Measurements from ENCODE around the gene METTL22. TPM values are rescaled to one million over a fixed set of nuclear protein-coding genes. Genes with fewer than 3 reads are reported as not detected.
A peak's percentile ranks its signal among the peaks of the same experiment; 100 is the strongest.

METTL22 gene
- total RNA-seq, 1 experiment from 2014 or later: 14.6 TPM

GRCh38 chr16:8679151-8679550, 57.7 kb downstream of the METTL22 start:
- no peak overlapping the region for H2AFZ ChIP-seq (ENCODE audit: low read length)
- no peak overlapping the region for H3K4me3 ChIP-seq (ENCODE audit: low read length)
- no TSS peak for BruUV-seq (replicated peaks)
- H3K9ac ChIP-seq (ENCODE audit: low read length): no peak overlapping the region
- H3K79me2 ChIP-seq (ENCODE audit: low read length): no peaks in the 10 kb centered on the region
- H3K9me3 ChIP-seq (ENCODE audit: low read length): no peaks in the 10 kb centered on the region
- ChIA-PET CTCF (no interaction called here), POLR2A (ENCODE audit: unreplicated experiment) (no interaction called here)
- no peaks in the 10 kb centered on the region for H3K27me3 ChIP-seq (ENCODE audit: low read length)
- peak overlapping the region; percentile 62 for H3K27ac ChIP-seq (ENCODE audit: low read length)
- no peaks in the 10 kb centered on the region for H3K9me2 ChIP-seq (replicated peaks; ENCODE audit: low read length)
- peak; percentile 41 for DNase-seq
- intact Hi-C loops (cut with micrococcal nuclease): no loop called here
- TF ChIP-seq EZH2phosphoT487 (IDR thresholded peaks at IDR 0.05; ENCODE audit: borderline replicate concordance, low read length) (no peak), EZH2 (IDR thresholded peaks at IDR 0.05; ENCODE audit: low read length, unreplicated experiment) (no peak), CTCF (conservative IDR thresholded peaks at IDR 0.05; ENCODE audit: low read depth, low read length) (no peak)
- peak overlapping the region; percentile 66; the same call in 1 of the 2 replicates for H3K4me2 ChIP-seq (ENCODE audit: low read length)
- H3K36me3 ChIP-seq (ENCODE audit: low read depth, low read length): no peaks in the 10 kb centered on the region
- H3K4me1 ChIP-seq (ENCODE audit: insufficient read depth, low read length): peaks cover 30% of the 10 kb centered on the region
- ATAC-seq: no peak
- H4K20me1 ChIP-seq (ENCODE audit: low read length): no peaks in the 10 kb centered on the region
- peaks cover 4% of the 10 kb centered on the region for H3F3A ChIP-seq (ENCODE audit: low read length, unreplicated experiment)

- intact Hi-C loops (cut with micrococcal nuclease): no loop called here
- ChIA-PET CTCF (interaction anchor here (0.5 kb wide), 1 partner anchor 593 kb away, joined by 3 read pairs; no protein-coding TSS in a partner anchor), POLR2A (ENCODE audit: unreplicated experiment) (no interaction called here)
- no peak overlapping the region for H3K4me2 ChIP-seq (ENCODE audit: low read length)
- no peaks in the 10 kb centered on the region for H3K9me3 ChIP-seq (ENCODE audit: low read length)
- H3K4me3 ChIP-seq (ENCODE audit: low read length): no peak overlapping the region
- ATAC-seq (no peak), DNase-seq (no peak)
- BruUV-seq (replicated peaks): no TSS peak
- H3K79me2 ChIP-seq (ENCODE audit: low read length): no peaks in the 10 kb centered on the region
- peaks cover 4% of the 10 kb centered on the region for H3F3A ChIP-seq (ENCODE audit: low read length, unreplicated experiment)
- H3K4me1 ChIP-seq (ENCODE audit: insufficient read depth, low read length): peaks cover 19% of the 10 kb centered on the region
- TF ChIP-seq EZH2 (IDR thresholded peaks at IDR 0.05; ENCODE audit: low read length, unreplicated experiment) (no peak), EZH2phosphoT487 (IDR thresholded peaks at IDR 0.05; ENCODE audit: borderline replicate concordance, low read length) (no peak), CTCF (conservative IDR thresholded peaks at IDR 0.05; ENCODE audit: low read depth, low read length) (no peak)
- no peak overlapping the region for H2AFZ ChIP-seq (ENCODE audit: low read length)
- H3K9me2 ChIP-seq (replicated peaks; ENCODE audit: low read length): no peaks in the 10 kb centered on the region
- H3K27me3 ChIP-seq (ENCODE audit: low read length): no peaks in the 10 kb centered on the region
- no peak overlapping the region for H3K9ac ChIP-seq (ENCODE audit: low read length)
- no peaks in the 10 kb centered on the region for H4K20me1 ChIP-seq (ENCODE audit: low read length)
- no peak overlapping the region for H3K27ac ChIP-seq (ENCODE audit: low read length)
- no peaks in the 10 kb centered on the region for H3K36me3 ChIP-seq (ENCODE audit: low read depth, low read length)
These were observed 61.2 kb downstream of the METTL22 start for GRCh38 chr16:8682551-8683259.

- Histone ChIP-seq H3K79me2 (ENCODE audit: low read length) (no peaks in the 10 kb centered on the region), H3K27me3 (ENCODE audit: low read length) (no peaks in the 10 kb centered on the region), H3K9me3 (ENCODE audit: low read length) (no peaks in the 10 kb centered on the region), H3F3A (ENCODE audit: low read length, unreplicated experiment) (no peaks in the 10 kb centered on the region), H3K27ac (ENCODE audit: low read length) (no peak overlapping the region), H3K9me2 (replicated peaks; ENCODE audit: low read length) (no peaks in the 10 kb centered on the region), H4K20me1 (ENCODE audit: low read length) (no peaks in the 10 kb centered on the region), H3K36me3 (ENCODE audit: low read depth, low read length) (no peaks in the 10 kb centered on the region), H3K4me1 (ENCODE audit: insufficient read depth, low read length) (peaks cover 11% of the 10 kb centered on the region; the same call in 1 of the 2 replicates), H3K9ac (ENCODE audit: low read length) (no peak overlapping the region), H3K4me2 (ENCODE audit: low read length) (no peak overlapping the region), H3K4me3 (ENCODE audit: low read length) (no peak overlapping the region), H2AFZ (ENCODE audit: low read length) (no peak overlapping the region)
- no peak for DNase-seq
- no peak for TF ChIP-seq EZH2 (IDR thresholded peaks at IDR 0.05; ENCODE audit: low read length, unreplicated experiment)
- TF ChIP-seq EZH2phosphoT487 (IDR thresholded peaks at IDR 0.05; ENCODE audit: borderline replicate concordance, low read length): no peak
- TF ChIP-seq CTCF (conservative IDR thresholded peaks at IDR 0.05; ENCODE audit: low read depth, low read length): no peak
- intact Hi-C loops (cut with micrococcal nuclease): no loop called here
- ATAC-seq: no peak
- BruUV-seq (replicated peaks): no TSS peak
- POLR2A ChIA-PET (ENCODE audit: unreplicated experiment): no interaction called here
- CTCF ChIA-PET: no interaction called here
These were observed 62.1 kb downstream of the METTL22 start for GRCh38 chr16:8683640-8684039.

Data from PC-3 (cell line).